ENCODE measurements around the gene WDR74. TPM values are rescaled to one million over a fixed set of nuclear protein-coding genes. Genes with fewer than 3 reads are reported as not detected.
A peak's percentile ranks its signal among the peaks of the same experiment; 100 is the strongest.

The WDR74 gene
- total and polyA plus RNA-seq, 2 of the 13 experiments (the other 11 are each of a cell fraction or from before 2014, with no cell fraction given): 77.0 to 83.3 TPM

- TF ChIP-seq FOSL1 (CRISPR knock-in tag; IDR thresholded peaks at IDR 0.05; ENCODE audit: borderline replicate concordance) (no peak), RAD51 (IDR thresholded peaks at IDR 0.05; ENCODE audit: borderline replicate concordance) (no peak), AKNA (CRISPR knock-in tag; IDR thresholded peaks at IDR 0.05; ENCODE audit: borderline replicate concordance) (no peak), ZSCAN21 (CRISPR knock-in tag; IDR thresholded peaks at IDR 0.05; ENCODE audit: borderline replicate concordance) (peak; percentile 83; the same call in 1 of the 2 replicates), ZNF264 (CRISPR knock-in tag; IDR thresholded peaks at IDR 0.05) (peak; percentile 77; the same call in 1 of the 2 replicates), ZNF724P (CRISPR knock-in tag; IDR thresholded peaks at IDR 0.05; ENCODE audit: borderline replicate concordance) (no peak), ATM (IDR thresholded peaks at IDR 0.05; ENCODE audit: borderline replicate concordance) (no peak), PRMT3 (CRISPR knock-in tag; IDR thresholded peaks at IDR 0.05; ENCODE audit: borderline replicate concordance, low read depth) (peak; percentile 81; the same call in 1 of the 2 replicates), ZNF34 (CRISPR knock-in tag; IDR thresholded peaks at IDR 0.05; ENCODE audit: borderline replicate concordance) (0 out of 2 replicates have a peak, but pooled peaks have one; percentile 88), HMG20B (CRISPR knock-in tag; conservative IDR thresholded peaks at IDR 0.05) (peak; percentile 51; the same call in 1 of the 2 replicates), ZNF44 (CRISPR knock-in tag; IDR thresholded peaks at IDR 0.05) (no peak), POLR2AphosphoS2 (IDR thresholded peaks at IDR 0.05; ENCODE audit: low read depth, low read length) (peak; percentile 96), ATF1 (CRISPR knock-in tag; IDR thresholded peaks at IDR 0.05) (peak; percentile 93), MTERF4 (CRISPR knock-in tag; IDR thresholded peaks at IDR 0.05) (peak; percentile 68), REL (CRISPR knock-in tag; conservative IDR thresholded peaks at IDR 0.05) (peak; percentile 57; the same call in 1 of the 2 replicates), ZNF576 (CRISPR knock-in tag; IDR thresholded peaks at IDR 0.05) (no peak), ZNF615 (CRISPR knock-in tag; IDR thresholded peaks at IDR 0.05; ENCODE audit: borderline replicate concordance) (no peak), NFIB (CRISPR knock-in tag; IDR thresholded peaks at IDR 0.05; ENCODE audit: borderline replicate concordance) (no peak), RBFOX2 (IDR thresholded peaks at IDR 0.05; ENCODE audit: low read depth, low read length) (peak; percentile 100), RFXAP (CRISPR knock-in tag; IDR thresholded peaks at IDR 0.05; ENCODE audit: borderline replicate concordance) (peak; percentile 87; the same call in 1 of the 2 replicates), CENPX (CRISPR knock-in tag; IDR thresholded peaks at IDR 0.05) (no peak), ZEB1 (IDR thresholded peaks at IDR 0.05; ENCODE audit: insufficient replicate concordance, low read depth) (no peak), RARA (CRISPR knock-in tag; IDR thresholded peaks at IDR 0.05) (peak; percentile 19; the same call in 1 of the 2 replicates), ZNF331 (CRISPR knock-in tag; IDR thresholded peaks at IDR 0.05) (peak; percentile 87)
These were observed 34.1 kb downstream of the WDR74 start, which contains the start of gene NXF1 (continued) for GRCh38 chr11:62805076-62805892.

All from HepG2 (cell line).